Endothelial cell of umbilical vein (primary cell): Measurements from ENCODE around the gene UBASH3A.

Source experiments
- CTCF ChIP-seq, 2 donors: IDR thresholded peaks; 1 replicate in 1 of 2; 2 replicates in 1 of 2; pipeline ENCODE4 v1.5.1; 2011; ENCODE audit warnings: low read length in 2 of 2, mild to moderate bottlenecking in 2 of 2, moderate library complexity in 2 of 2, control low read depth in 1 of 2, inconsistent platforms in 1 of 2, low read depth in 1 of 2; ENCODE audit not compliant: insufficient read depth in 1 of 2; ENCODE audit errors: extremely low read depth in 1 of 2
- EZH2 ChIP-seq: IDR thresholded peaks from 2 replicates; pipeline ENCODE4 v1.6.1; 2012; ENCODE audit warnings: borderline replicate concordance, low read depth, mild to moderate bottlenecking, moderate library complexity, low read length, inconsistent platforms; ENCODE audit not compliant: severe bottlenecking
- MYC ChIP-seq: IDR thresholded peaks from one replicate; pipeline ENCODE4 v1.6.1; 2011; ENCODE audit warnings: mild to moderate bottlenecking, low read depth, low read length
- POLR2A ChIP-seq: IDR thresholded peaks from 2 replicates; pipeline ENCODE4 v1.6.1; 2012; ENCODE audit warnings: low read depth, mild to moderate bottlenecking, control low read depth, low read length
- POLR2AphosphoS5 ChIP-seq: IDR thresholded peaks from 2 replicates; pipeline ENCODE4 v1.6.1; 2012; ENCODE audit warnings: low read depth, mild to moderate bottlenecking, control low read depth, low read length, moderate library complexity; ENCODE audit not compliant: insufficient read depth
- TF ChIP-seq, protein P1 (sequence below): IDR thresholded peaks from 2 replicates; pipeline ENCODE4 v1.6.1; 2011; ENCODE audit not compliant: insufficient read depth, insufficient read length

DNA sequence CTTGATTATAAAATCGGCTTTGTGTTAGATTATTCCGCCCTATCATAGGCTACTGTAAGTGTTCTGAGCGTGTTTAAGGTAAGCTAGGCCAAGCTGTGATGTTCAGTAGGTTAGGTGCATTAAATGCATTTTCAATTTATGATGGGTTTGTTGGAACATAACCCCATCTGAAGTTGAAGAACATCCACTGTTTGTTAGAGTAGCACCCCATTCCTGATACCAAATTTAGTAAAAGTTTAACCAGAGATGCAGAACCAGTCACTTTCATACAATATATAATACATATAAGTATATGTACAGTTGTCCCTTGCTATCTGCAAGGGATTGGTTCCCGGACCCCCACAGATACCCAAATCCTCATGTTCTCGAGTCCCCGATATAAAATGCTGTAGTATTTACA, 16.1 kb downstream of the UBASH3A start:
- TF ChIP-seq CTCF (IDR thresholded peaks at IDR 0.05; ENCODE audit: extremely low read depth in 1 of 2, insufficient read depth in 1 of 2, low read depth in 1 of 2, low read length in 2 of 2) = no peak
- TF ChIP-seq POLR2A = no peak
- no peak for TF ChIP-seq EZH2
- no peak for TF ChIP-seq POLR2AphosphoS5
- TF ChIP-seq, protein P1, sequence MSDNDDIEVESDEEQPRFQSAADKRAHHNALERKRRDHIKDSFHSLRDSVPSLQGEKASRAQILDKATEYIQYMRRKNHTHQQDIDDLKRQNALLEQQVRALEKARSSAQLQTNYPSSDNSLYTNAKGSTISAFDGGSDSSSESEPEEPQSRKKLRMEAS = no peak
- no peak for TF ChIP-seq MYC
